ENCODE results near the gene GNLY.

GRCh38 chr2:85714841-85715240, 20.7 kb downstream of the GNLY start:
- TF ChIP-seq CTCF (IDR thresholded peaks at IDR 0.05): no peak
- TF ChIP-seq POLR2A (IDR thresholded peaks at IDR 0.05): no peak

Measured in right lobe of liver (tissue), 4 donors.